ENCODE results near the gene SF3B5. TPM values are rescaled to one million over a fixed set of nuclear protein-coding genes. Genes with fewer than 3 reads are reported as not detected.

SF3B5 gene
- total RNA-seq, 1 donor from 2014 or later: 114 TPM

DNA sequence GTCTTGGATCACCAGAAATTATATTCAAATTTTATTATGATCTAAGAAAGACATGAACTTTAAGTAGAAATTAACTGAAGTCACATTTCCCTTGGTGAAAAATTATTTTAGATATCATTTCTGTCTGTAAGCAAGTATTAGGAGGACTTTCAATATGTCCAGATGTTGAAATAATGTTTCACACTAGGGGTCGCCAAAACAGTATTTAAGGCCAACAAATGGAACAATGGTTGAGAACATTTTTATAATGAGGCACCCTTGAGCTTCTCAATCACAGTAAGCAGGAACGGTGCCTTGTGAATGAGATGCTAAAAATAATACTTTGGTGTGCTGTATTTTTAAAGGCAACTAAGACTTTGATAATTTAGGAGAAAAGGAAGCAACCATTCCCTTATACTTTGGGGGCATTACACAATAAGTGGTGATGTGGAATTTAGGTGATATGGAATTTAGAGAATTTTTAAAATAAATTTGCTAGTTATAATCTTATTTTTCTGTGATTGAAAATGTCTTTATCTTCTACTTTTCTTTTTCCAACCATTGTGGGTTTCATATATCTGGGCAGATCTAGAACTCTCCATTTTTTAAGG, 9.6 kb upstream of the SF3B5 start:
- ATAC-seq (peak; percentile 87), DNase-seq (no peak)
- Histone ChIP-seq H3K4me1 (no peaks in the 10 kb centered on the region), H3K36me3 (no peaks in the 10 kb centered on the region), H3K9me3 (no peaks in the 10 kb centered on the region), H3K4me3 (no peak overlapping the region), H3K27me3 (no peaks in the 10 kb centered on the region), H3K27ac (no peak overlapping the region)
- TF ChIP-seq, protein P1, sequence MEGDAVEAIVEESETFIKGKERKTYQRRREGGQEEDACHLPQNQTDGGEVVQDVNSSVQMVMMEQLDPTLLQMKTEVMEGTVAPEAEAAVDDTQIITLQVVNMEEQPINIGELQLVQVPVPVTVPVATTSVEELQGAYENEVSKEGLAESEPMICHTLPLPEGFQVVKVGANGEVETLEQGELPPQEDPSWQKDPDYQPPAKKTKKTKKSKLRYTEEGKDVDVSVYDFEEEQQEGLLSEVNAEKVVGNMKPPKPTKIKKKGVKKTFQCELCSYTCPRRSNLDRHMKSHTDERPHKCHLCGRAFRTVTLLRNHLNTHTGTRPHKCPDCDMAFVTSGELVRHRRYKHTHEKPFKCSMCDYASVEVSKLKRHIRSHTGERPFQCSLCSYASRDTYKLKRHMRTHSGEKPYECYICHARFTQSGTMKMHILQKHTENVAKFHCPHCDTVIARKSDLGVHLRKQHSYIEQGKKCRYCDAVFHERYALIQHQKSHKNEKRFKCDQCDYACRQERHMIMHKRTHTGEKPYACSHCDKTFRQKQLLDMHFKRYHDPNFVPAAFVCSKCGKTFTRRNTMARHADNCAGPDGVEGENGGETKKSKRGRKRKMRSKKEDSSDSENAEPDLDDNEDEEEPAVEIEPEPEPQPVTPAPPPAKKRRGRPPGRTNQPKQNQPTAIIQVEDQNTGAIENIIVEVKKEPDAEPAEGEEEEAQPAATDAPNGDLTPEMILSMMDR (IDR thresholded peaks at IDR 0.05): peak; percentile 80
- intact Hi-C loops (cut with DNase I): loop anchor here (10.0 kb wide), 2 partner anchors 110 to 380 kb away; no protein-coding TSS in a partner anchor

DNA sequence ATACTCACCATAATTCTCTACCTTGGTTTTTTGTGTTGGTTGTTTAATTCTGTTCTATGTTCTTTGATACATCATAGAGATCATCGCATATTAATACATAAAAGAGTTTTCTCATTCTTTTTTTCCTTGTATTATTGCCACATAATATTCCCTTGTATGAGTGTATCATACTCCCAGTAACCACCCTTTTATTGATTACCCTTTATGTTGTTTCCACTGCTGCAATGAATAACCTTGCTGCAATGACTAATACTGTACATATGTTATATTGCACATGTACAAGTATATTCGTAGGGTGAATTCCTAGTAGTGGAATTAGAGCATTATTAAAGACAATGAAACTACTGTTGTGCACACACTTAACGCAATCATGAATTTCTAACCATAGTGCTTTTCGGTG, 9.1 kb upstream of the SF3B5 start:
- ATAC-seq (no peak), DNase-seq (no peak)
- Histone ChIP-seq H3K27ac (no peak overlapping the region), H3K9me3 (no peaks in the 10 kb centered on the region), H3K27me3 (no peaks in the 10 kb centered on the region), H3K4me1 (no peaks in the 10 kb centered on the region), H3K36me3 (no peaks in the 10 kb centered on the region), H3K4me3 (no peak overlapping the region)
- TF ChIP-seq, protein P1 (IDR thresholded peaks at IDR 0.05): no peak
- intact Hi-C loops (cut with DNase I): loop anchor here (10.0 kb wide), 2 partner anchors 110 to 380 kb away; no protein-coding TSS in a partner anchor

DNA sequence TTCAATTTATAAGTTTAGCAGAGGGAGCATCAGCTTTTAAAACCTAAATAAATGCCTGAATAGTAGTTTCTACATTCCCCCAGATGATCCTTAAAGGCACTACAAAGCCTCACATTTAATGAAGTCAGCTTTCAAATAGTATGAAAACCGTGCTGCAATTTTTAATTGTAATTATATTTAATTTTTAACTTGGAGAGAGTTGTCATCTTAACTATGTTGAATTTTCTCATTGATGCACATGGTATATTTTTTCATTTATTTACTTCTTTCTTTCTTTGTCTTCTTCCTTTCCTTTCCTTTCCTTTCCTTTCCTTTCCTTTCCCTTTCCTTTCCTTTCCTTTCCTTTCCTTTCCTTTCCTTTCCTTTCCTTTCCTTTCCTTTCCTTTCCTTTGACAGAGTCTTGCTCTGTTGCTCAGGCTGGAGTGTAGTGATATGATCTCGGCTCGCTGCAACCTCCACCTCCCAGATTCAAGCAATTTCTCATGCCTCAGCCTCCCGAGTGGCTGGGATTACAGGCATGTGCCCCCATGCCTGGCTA, 7.7 kb upstream of the SF3B5 start:
- H3K9me3 ChIP-seq: no peaks in the 10 kb centered on the region
- H3K4me3 ChIP-seq: no peak overlapping the region
- DNase-seq: no peak
- intact Hi-C loops (cut with DNase I): loop anchor here (10.0 kb wide), 2 partner anchors 112 to 382 kb away; no protein-coding TSS in a partner anchor
- no peak for ATAC-seq
- H3K4me1 ChIP-seq: no peaks in the 10 kb centered on the region
- no peaks in the 10 kb centered on the region for H3K36me3 ChIP-seq
- TF ChIP-seq, protein P1 (IDR thresholded peaks at IDR 0.05): no peak
- H3K27me3 ChIP-seq: no peaks in the 10 kb centered on the region
- H3K27ac ChIP-seq: no peak overlapping the region

DNA sequence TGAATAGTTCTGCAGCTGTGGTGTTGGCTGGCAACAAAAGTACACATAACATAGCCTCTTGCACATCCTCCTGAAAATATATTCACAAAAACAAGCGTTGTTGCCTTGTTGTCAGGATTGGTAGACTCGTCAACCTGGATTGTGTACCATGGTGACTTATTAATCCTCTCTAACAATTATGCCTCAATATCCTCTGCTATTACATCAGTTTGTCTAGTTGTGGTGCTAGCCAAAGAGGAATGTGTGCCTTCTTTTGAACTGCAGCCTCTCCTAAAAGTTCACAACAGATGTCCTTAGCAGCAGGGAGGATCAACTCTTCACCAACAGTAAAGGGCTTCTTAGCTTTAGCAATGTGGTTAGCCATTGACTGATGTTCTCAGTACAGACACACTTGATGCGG, 3.6 kb upstream of the SF3B5 start:
- ATAC-seq (no peak), DNase-seq (no peak)
- H3K27ac ChIP-seq: no peak overlapping the region
- peaks cover 9% of the 10 kb centered on the region for H3K4me1 ChIP-seq
- no peaks in the 10 kb centered on the region for H3K9me3 ChIP-seq
- H3K36me3 ChIP-seq: no peaks in the 10 kb centered on the region
- TF ChIP-seq, protein P1 (IDR thresholded peaks at IDR 0.05): no peak
- no peak overlapping the region for H3K4me3 ChIP-seq
- intact Hi-C loops (cut with DNase I): no loop called here
- no peaks in the 10 kb centered on the region for H3K27me3 ChIP-seq

DNA sequence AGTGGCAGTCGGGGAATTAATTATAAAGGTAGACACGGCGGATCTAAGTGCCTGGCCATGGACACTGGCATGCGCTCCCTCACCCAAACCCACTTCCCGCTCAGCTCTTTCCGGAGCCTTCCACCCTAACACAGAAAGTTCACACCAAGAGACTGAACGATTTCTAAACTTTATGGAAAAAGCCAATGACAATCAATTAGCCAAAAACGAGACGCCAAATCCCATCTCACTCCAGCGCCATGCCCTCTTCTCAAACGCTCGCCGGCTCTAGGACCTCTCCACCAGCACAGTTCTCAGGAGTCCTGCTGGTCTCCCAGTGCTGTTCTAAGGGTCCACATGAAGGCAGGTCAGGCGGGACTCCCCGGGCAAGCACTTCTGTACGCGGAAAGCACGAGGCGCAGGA, 641 bp downstream of the SF3B5 start:
- intact Hi-C loops (cut with DNase I): no loop called here
- H3K9me3 ChIP-seq: no peaks in the 10 kb centered on the region
- DNase-seq (no peak), ATAC-seq (no peak)
- TF ChIP-seq, protein P1 (IDR thresholded peaks at IDR 0.05): no peak
- no peaks in the 10 kb centered on the region for H3K36me3 ChIP-seq
- peak overlapping the region; percentile 96 for H3K4me3 ChIP-seq
- H3K27ac ChIP-seq: peak overlapping the region; percentile 92
- no peaks in the 10 kb centered on the region for H3K27me3 ChIP-seq
- H3K4me1 ChIP-seq: peaks cover 17% of the 10 kb centered on the region

All from upper lobe of right lung (tissue), 1 donor.